Uterus (tissue), 2 donors: ENCODE data around the gene ALDH8A1.

Experiments used
- CTCF ChIP-seq, 4 experiments: fragments of 200-600 bp in 2 of 4; fragments of 450-650 bp in 2 of 4; sonication (generic) in 2 of 4; IDR thresholded peaks; one replicate each; pipeline ENCODE4 v1.5.1; 2016 to 2019; ENCODE audit warnings: antibody characterized with exemption in 4 of 4, mild to moderate bottlenecking in 2 of 4, moderate library complexity in 1 of 4
- POLR2A ChIP-seq, 2 donors: fragments of 450-650 bp; IDR thresholded peaks; one replicate each; pipeline ENCODE4 v1.6.1; 2016; ENCODE audit warnings: antibody characterized with exemption in 2 of 2, mild to moderate bottlenecking in 1 of 2, moderate library complexity in 1 of 2

GRCh38 chr6:134936476-134936875 is 13.4 kb downstream of the ALDH8A1 start:
- TF ChIP-seq CTCF (IDR thresholded peaks at IDR 0.05) (no peak), POLR2A (IDR thresholded peaks at IDR 0.05) (no peak)
